Mesothelial cell of epicardium (in vitro differentiated cells): ENCODE data around the gene RAD9A. TPM values are rescaled to one million over a fixed set of nuclear protein-coding genes. Genes with fewer than 3 reads are reported as not detected.

ENCODE experiments used
- DNase-seq, 2 experiments: peaks; one replicate each; pipeline ENCODE4 v3.0.0; 2021; ENCODE audit warnings: low spot score in 2 of 2; ENCODE audit not compliant: unreplicated experiment in 2 of 2
- H3K27ac Mint-ChIP-seq: 2 replicates; pipeline ENCODE4 v1.8.0; 2021; ENCODE audit warnings: mixed read lengths
- H3K27me3 Mint-ChIP-seq: 2 replicates; pipeline ENCODE4 v1.8.0; 2021; ENCODE audit warnings: low read depth, mixed read lengths
- H3K36me3 Mint-ChIP-seq: 2 replicates; pipeline ENCODE4 v1.8.0; 2021; ENCODE audit warnings: mixed read lengths
- H3K4me1 Mint-ChIP-seq: 2 replicates; pipeline ENCODE4 v1.8.0; 2021; ENCODE audit warnings: mixed read lengths
- H3K4me3 Mint-ChIP-seq: 2 replicates; pipeline ENCODE4 v1.8.0; 2021; ENCODE audit warnings: mild to moderate bottlenecking, moderate library complexity, mixed read lengths
- H3K9me3 Mint-ChIP-seq: 2 replicates; pipeline ENCODE4 v1.8.0; 2021; ENCODE audit warnings: mixed read lengths
- total RNA-seq: library from RNA; stranded (reverse); gene quantifications from 3 replicates; pipeline ENCODE4 v1.2.1, GENCODE V29; 2021
- TF ChIP-seq, protein P1 (sequence below): fragments of 200-600 bp; sonication (generic); IDR thresholded peaks from one replicate; pipeline ENCODE4 v1.5.0; 2021; ENCODE audit warnings: antibody characterized with exemption; ENCODE audit not compliant: unreplicated experiment

The RAD9A gene
- total RNA-seq, 1 donor from 2014 or later: 44.7 TPM

- DNase-seq: no peak
- Mint-ChIP-seq H3K27ac (no peak overlapping the region), H3K27me3 (no peaks in the 10 kb centered on the region), H3K36me3 (peaks cover 2% of the 10 kb centered on the region), H3K9me3 (no peaks in the 10 kb centered on the region), H3K4me3 (no peak overlapping the region), H3K4me1 (peaks cover 9% of the 10 kb centered on the region)
- TF ChIP-seq, protein P1, sequence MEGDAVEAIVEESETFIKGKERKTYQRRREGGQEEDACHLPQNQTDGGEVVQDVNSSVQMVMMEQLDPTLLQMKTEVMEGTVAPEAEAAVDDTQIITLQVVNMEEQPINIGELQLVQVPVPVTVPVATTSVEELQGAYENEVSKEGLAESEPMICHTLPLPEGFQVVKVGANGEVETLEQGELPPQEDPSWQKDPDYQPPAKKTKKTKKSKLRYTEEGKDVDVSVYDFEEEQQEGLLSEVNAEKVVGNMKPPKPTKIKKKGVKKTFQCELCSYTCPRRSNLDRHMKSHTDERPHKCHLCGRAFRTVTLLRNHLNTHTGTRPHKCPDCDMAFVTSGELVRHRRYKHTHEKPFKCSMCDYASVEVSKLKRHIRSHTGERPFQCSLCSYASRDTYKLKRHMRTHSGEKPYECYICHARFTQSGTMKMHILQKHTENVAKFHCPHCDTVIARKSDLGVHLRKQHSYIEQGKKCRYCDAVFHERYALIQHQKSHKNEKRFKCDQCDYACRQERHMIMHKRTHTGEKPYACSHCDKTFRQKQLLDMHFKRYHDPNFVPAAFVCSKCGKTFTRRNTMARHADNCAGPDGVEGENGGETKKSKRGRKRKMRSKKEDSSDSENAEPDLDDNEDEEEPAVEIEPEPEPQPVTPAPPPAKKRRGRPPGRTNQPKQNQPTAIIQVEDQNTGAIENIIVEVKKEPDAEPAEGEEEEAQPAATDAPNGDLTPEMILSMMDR: no peak
Measured at GRCh38 chr11:67438158-67438902, 46.5 kb downstream of the RAD9A start.

DNA sequence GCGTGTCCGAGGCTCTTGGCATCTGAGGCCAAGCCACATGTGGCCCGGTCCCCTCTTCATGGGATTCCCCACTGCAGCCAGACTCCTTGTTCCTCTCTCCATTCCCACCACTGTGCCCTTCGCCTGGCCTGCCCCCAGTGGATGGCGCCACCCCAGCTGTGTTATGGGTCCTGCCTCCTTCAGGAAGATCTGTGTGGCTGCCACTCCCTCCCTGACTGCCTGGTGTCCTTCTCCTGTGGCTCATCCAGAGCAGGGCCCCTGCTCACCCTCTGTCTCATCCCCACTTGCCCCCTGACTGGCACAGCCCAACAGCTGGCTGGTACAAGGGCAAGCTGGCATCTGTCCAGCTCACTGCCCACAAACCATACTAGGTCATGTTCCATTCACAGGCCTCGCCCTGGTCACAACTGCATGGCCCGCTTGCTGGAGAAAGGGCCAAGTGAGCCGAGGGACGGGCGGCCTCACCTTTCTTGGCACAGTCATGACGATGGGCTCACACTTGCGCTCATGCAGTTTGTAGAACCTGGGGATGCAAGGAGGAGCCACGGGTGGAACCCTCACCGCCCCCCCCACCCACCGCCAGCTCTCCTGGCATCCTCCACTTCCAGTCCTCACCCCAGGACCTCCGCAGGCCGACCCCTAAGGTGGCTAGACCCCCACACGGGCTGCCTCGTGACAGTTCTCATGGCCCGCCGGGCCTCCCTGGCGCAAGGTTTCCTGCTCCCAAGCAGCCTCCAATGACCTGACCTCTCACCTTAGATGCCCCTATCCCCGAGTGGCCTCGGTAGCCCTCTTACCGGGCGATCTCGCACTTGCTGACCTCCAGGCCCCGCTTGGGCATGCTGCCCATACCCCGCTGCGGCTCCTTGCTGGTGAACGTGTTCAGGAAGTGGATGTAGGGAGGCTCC is 47.8 kb downstream of the RAD9A start:
- Mint-ChIP-seq H3K4me3 (no peak overlapping the region), H3K27ac (peak overlapping the region; percentile 64)
- DNase-seq: no peak

GRCh38 chr11:67440229-67441097 is 48.7 kb downstream of the RAD9A start:
- H3K27me3 Mint-ChIP-seq: no peaks in the 10 kb centered on the region
- TF ChIP-seq, protein P1: no peak
- no peak for DNase-seq
- peaks cover 16% of the 10 kb centered on the region for H3K4me1 Mint-ChIP-seq
- peaks cover under 1% of the 10 kb centered on the region for H3K36me3 Mint-ChIP-seq
- H3K4me3 Mint-ChIP-seq: no peak overlapping the region
- no peaks in the 10 kb centered on the region for H3K9me3 Mint-ChIP-seq
- no peak overlapping the region for H3K27ac Mint-ChIP-seq

More for the DNA sequence above, 47.8 kb downstream of the RAD9A start:
- TF ChIP-seq, protein P1: no peak
- peaks cover 9% of the 10 kb centered on the region for H3K4me1 Mint-ChIP-seq
- no peaks in the 10 kb centered on the region for H3K27me3 Mint-ChIP-seq
- no peaks in the 10 kb centered on the region for H3K9me3 Mint-ChIP-seq
- H3K36me3 Mint-ChIP-seq: peaks cover 2% of the 10 kb centered on the region

DNA sequence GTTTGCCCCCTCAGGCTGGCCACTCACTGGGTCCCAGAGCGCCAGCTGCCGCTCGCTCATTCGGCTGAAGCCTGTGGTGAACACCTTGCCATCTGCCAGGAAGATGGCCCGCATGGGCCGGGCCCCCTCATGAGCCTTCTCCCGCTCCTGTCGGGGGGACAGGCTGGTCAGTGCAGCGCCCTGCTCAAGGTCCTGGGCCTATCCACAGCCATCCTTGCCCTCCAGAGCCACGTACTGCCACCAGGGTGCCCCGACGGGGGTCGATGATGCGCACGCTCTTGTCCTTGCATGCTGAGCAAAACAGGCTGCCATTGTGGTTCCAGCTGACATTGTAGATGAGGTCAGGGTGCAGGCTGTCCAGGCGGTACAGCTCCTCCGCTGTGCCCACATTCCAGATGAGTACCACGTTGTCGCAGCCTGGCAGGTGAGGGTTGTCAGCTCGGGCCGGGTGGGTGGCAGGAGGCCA is 49.3 kb downstream of the RAD9A start:
- H3K27me3 Mint-ChIP-seq: no peaks in the 10 kb centered on the region
- H3K4me1 Mint-ChIP-seq: peaks cover 17% of the 10 kb centered on the region
- H3K9me3 Mint-ChIP-seq: no peaks in the 10 kb centered on the region
- no peak for DNase-seq
- H3K4me3 Mint-ChIP-seq: peak overlapping the region; percentile 30
- no peaks in the 10 kb centered on the region for H3K36me3 Mint-ChIP-seq
- TF ChIP-seq, protein P1: no peak
- H3K27ac Mint-ChIP-seq: no peak overlapping the region

DNA sequence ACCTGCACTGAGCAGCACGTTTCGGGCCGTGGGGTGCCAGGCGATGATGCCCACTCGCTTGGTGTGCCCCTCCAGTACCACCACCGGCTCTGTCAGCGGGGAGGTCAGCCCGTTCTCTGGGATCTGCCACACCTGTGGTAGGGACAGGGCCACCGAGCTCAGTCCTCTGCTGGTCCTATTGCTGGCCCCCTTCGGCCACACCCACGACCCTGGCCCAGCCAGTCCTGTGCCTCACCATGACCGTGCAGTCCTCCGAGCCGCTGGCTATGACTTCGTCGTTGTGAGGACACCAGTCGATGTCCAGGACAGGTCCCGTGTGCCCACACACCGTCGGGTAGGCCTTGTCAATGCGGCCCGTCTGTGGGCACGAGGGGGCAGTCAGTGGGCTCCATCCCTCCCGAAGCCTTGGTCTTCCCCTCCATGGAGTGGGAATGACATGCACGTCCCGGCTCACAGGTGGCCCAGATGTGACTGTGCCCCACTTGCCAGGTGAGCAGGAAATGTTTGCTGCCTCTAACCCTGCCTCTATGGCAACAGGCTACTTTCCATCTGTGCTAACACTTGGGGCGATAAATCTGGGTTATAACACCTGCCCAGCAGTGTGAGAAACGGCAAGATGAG is 50.1 kb downstream of the RAD9A start:
- no peak for DNase-seq
- Mint-ChIP-seq H3K27ac (peak overlapping the region; percentile 19), H3K36me3 (no peaks in the 10 kb centered on the region), H3K4me1 (peaks cover 14% of the 10 kb centered on the region), H3K4me3 (peak overlapping the region; percentile 81), H3K27me3 (no peaks in the 10 kb centered on the region), H3K9me3 (no peaks in the 10 kb centered on the region)
- TF ChIP-seq, protein P1: no peak
